GM19035 (cell line): ENCODE results near the gene SLC25A26.

ENCODE experiments used
- ATAC-seq: cut with Tn5 transposase; IDR thresholded peaks from one replicate; pipeline ENCODE4 v1.9.1; 2021; ENCODE audit not compliant: unreplicated experiment

The SLC25A26 gene, protein sequence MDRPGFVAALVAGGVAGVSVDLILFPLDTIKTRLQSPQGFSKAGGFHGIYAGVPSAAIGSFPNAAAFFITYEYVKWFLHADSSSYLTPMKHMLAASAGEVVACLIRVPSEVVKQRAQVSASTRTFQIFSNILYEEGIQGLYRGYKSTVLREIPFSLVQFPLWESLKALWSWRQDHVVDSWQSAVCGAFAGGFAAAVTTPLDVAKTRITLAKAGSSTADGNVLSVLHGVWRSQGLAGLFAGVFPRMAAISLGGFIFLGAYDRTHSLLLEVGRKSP

DNA sequence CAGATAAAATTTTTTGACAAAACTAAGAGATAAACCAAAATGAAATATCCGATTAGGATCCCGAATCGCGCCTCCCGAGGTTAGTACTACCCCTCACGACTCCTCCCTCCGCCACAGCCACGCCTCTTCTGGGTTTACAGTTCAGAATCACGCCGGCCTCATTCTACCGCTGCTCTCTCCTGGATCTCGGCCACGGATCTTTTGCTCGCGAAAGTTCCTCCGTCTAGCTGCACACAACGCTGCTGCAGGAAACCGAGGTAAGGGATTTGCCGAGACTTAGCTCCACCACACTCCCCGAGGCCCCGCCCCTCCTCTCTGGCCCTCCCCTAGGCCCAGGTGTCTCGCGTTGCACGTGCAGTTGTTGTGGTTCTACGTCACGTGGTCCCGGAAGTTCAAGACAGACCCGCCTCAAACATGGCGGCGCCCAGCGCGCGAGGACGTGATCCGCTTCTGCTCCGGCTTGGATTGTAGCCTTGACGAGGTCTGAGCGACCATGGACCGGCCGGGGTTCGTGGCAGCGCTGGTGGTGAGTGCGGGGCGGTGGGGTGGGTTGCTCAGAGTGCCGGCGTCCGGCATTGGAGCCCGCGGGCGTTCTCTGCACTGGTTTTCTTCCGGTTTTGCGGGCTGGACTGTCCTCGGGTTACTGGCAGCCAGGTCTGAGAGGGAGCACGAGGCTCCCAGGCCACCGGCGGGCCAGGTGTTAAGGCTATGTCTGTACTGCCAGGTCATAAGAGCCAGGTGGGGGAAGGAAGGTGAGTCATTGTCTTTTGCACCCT is at the start of gene SLC25A26:
Gene SLC25A26, plus strand, starts transcription at position 400 of the 776 bp plus-strand sequence. Its CDS starts 94 bp downstream, at position 494.
- peak; percentile 99 for ATAC-seq

DNA sequence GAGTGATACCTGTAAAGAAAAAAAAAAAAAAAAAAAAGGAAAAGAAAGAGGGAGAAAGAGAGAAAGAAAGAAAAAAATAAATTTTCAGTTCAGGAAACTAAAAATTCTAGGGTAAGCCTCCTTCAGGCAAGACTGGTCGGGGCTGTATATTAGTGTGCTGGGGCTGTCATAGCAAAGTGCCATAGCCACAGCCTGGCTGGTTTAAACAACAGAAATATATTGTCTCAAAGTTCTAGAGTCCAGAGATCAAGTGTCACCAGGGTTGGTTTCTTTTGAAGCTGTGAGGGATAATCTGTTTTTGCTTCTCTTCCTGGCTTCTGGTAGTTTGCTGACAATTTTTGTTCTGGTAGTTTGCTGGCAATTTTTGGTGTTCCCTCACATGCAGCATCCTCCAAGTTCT is 48.4 kb upstream of the SLC25A26 start:
- ATAC-seq, result no peak

DNA sequence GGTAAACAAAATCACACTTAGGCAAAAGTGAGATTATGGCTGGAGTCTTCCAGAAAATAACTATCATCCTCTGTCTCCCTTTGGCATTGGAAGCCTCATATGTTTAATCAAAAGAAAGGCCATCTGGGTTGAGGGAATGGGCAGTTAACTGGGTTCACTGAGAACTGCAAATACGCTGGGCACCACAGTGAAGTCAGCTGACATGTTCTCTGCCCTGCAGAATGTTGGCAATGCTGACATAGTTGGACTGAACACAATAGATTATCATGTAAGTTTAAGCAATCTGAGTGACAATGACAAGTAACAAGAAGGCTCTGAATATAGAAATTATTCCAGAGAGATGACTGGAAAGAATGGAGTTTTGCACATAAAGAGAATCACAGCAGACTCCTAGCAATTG is 43.8 kb upstream of the SLC25A26 start:
- ATAC-seq, result no peak

DNA sequence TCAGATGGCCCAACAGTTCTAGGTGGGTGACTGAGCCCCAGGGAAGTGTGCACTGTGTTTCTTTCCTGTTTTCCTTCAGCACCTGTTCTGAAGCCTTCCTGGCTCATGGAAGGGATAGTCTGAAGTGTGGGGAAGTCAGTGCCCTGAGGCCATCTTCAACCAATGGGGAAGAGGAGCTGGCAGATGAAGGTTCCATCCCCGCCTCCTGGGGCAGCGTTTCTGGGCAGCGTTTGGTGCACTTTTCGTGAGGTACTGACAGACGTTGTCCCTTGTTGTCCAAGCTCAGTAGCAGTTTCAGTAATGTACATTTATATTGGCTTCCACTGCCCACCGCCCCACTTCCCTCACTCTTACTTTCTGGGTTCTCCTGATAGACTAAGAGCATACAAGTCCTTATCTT is 42.6 kb upstream of the SLC25A26 start:
- no peak for ATAC-seq

DNA sequence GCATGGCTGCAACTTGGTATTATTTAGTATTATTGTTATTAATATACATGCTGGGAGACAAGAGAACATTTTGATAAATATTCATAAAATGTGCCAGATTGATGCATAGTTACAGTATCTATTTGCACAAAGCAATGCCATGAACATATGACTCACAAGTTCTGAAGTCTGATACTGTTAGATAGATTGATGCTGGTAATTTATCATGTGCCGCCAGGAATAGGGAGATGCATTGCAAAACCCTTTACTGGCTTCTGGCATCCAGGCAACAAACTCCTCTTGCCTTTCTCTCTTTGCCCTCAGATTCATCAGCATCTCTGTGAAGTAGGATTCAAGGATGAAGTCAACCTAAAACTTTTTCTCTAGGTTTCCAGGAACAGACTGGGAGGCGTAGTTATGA is 41.0 kb upstream of the SLC25A26 start:
- ATAC-seq, result no peak

DNA sequence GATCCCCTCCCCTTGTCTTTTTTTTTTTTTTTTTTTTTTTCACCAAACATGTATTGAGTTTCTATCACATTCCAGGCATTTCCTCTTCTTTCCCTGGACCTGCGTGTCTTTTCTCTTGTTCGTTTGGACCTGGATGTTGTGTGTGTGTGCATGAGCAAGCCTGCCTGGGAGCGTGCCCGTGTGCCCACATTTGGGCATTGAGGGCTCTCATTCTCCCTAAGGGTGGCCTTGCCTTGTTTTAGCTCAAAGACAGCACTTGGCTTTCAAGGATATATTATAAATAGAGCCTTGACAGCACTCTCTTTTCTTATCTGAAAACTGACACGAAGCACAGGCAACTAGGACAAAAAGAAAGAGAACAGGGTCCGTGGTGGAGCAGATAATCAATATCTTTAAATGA is 39.0 kb upstream of the SLC25A26 start:
- no peak for ATAC-seq

DNA sequence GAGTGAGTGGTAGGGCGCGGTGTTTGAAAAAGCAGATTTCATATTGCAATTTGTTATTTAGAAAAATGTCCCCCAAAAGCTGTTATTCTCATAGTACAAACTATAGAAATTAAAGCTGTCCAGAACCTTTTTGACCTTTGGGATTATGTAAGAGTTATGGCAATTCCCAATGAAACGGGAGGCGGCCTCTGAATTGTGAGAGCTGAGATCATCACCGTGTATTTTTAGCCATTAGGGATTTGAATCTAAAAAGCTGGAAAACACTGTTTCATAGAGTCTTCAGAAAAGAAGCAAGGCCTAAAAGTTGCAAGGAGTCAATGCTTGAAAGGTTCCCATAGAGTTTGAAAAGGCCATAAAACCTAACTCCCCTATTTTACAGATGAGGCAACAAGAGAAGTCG is 38.6 kb upstream of the SLC25A26 start:
- ATAC-seq, result no peak

DNA sequence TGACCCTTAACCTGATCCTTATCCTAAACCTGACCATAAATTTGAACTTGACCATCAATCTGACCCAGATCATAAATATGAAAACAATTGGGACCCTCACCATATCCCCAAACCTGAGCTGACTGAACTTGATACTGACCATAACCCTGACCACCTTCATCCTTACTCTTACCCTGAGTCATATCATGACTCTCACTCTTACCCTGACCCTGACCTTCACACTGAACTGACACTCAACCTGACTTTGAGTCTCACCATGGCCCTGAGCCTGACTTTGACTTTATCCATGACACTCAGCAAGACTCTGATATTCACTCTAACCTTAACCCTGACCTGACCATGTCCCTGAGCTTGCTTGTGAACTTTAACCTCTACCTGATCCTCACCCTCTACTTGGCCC is 34.3 kb upstream of the SLC25A26 start:
- ATAC-seq, result no peak

DNA sequence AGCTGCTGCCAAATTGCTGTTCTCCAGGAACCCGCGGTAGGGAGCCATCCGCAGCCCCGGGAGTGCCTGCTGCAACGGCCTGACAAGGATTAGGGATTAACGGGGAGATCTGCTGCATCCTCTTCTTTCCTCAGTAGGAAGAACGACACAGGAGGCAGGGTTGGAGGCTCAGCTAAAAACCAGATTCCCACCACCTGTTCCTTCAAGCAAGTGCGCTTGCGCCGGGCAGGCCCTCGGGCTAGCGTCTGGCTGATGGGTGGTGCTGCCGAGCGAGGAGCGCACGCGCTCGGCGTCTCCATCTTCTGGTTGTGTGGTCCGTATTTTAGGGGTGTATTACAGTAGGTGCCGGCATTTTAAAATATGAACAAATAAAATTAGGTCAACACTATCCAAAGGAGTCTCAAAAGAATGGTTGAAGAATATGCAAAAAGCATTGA is 25.4 kb upstream of the SLC25A26 start:
- no peak for ATAC-seq

DNA sequence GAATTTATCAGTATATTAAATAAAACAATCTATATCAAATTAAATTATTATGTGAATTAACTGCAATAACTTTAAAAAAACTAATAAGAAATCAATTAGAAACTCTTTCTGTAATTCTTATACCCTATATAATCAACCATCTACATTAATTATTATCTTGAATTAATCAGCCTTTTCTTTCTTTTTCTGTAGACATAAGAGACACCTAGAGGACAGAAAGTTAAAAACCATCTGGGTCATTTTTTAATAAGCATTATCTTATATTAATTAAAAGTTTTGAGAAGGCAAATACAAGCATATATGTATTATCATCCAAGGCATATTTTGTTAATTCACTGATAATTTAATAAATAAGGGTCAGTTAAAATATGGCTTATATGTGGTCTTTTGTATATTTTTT is 24.2 kb upstream of the SLC25A26 start:
- no peak for ATAC-seq

DNA sequence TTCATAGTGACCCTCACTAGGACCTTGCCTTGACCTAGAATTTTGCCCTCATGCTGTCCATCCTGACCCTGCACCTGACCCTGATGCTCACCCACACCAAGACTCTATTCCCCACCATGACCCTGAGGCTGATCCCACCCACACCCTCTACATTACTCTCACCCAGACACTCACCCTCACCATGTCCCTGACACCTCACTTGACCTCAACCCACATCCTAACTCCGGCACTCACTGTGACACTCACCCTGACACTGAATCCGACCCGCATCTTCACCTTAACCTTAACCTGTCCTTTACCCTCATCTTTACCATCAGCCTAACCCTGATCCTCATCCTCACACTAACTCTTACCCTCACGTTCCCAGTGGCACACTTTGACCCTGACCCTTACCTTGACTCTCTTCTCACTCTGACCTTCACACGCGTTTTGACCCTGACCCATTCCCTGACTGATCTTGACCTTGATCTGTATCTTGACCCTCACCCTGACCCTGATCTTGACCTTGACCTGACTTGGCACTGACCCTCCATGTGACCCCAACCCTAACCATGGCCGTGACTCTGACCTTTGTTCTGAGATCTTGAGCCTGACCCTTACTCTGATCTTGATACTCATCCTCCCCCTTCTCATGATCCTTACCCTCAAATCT is 22.2 kb upstream of the SLC25A26 start:
- no peak for ATAC-seq

DNA sequence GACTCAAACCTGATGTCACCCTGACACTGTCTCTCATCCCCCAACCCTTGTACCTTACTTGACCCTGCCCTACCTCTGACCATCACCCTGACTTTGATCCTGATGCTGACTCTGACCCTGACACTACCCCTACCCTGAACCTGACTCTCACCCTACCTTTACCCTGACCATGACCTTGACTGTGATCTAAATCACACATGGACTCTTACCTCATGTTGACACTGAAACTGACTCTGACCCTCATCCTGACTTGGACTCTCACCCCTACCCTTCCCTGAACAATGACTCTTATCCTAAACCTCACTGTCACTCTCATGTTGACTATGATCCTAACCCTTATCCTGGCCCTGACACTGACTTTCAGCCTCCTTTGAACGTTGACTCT is 21.7 kb upstream of the SLC25A26 start:
- ATAC-seq, result no peak

DNA sequence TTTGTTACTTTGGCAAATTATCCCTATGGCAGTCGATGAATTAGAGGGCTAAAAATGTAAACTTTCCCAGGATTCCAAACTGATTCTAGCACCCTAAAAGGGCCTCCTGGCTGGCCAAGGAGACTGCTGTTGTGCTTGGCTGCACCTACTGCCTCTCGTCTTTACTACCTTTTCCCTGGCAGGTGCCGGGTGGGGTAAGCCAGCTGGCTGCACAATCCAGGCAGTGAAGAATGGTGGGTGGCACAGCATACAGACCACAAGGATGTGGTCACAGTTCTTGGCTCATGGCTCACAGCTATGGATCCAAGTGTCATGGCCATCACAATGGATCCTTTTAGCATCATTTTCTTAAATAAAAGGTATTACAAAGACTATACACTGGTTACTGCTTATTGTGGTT is 20.7 kb upstream of the SLC25A26 start:
- ATAC-seq, result no peak

DNA sequence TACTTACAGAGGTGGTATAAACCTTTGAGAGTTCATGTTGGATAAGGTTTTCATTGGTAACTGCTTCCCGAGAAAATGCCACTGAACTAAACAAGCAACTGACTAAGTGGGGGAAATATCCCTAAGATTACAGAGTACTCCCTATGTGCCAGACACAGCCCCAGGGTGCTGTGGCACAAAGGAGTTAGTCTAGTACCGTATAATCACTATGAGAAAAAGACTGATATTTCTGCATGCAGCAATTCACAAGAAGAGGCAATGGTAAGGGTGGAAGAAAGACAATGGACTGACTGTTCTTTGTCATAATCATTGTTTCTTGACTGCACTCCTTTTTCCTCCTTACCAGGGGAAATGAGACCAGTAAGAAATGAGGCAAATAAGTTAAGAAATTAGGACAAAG is 20.0 kb upstream of the SLC25A26 start:
- no peak for ATAC-seq

DNA sequence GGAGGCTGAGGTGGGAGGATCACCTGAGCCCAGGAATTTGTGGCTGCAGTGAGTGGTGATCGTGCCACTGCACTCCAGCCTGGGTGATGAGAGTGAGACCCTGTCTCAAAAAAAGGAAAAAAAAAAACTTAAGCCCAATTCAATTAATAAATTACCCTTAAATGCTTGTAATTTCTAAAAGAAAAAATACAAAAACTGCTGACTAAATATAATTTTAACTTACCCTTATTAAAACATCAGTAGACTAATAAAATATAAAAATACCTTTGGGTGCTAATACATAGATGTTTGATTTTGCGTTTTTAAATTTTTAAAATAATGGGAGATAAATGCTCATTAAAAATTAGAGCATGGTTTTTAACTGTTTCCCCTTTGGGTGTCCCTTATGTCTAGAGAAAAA is 17.5 kb upstream of the SLC25A26 start:
- no peak for ATAC-seq

DNA sequence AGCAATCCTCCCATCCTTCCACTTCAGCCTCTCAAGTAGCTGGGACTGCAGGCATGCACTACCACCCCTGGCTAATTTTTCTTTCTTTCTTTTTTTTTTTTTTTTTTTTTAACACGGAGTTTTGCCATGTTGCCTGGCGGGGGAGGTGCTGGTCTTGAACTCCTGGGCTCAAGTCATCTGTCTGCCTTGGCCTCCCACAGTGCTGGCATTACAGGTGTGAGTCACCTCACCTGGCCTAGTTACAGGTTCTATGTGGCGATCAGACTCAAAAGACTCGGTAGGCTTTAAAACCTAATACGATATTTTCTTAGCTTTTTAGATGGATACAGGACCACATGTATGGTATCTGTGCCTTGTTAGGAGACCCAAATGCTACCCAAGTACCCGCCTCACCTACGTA is 14.0 kb upstream of the SLC25A26 start:
- no peak for ATAC-seq

DNA sequence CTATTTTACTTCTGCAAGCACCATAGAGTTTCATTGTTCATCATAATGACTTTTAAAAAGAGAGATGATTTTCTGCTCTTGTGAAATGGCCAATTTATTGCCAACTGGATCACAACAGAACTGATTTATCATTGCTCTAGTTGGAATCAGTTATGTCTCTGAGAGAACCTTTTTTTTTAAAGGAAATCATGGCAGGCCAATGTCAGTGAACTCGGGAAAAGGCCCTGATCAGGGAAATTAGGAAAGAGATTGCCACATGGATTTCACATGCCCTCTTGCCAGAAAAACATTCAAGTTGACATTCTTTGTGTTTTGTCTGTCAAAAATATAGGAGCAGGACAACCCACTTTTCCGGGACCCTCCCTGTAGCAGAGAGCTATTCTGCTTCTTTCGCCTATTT is 12.6 kb upstream of the SLC25A26 start:
- no peak for ATAC-seq

DNA sequence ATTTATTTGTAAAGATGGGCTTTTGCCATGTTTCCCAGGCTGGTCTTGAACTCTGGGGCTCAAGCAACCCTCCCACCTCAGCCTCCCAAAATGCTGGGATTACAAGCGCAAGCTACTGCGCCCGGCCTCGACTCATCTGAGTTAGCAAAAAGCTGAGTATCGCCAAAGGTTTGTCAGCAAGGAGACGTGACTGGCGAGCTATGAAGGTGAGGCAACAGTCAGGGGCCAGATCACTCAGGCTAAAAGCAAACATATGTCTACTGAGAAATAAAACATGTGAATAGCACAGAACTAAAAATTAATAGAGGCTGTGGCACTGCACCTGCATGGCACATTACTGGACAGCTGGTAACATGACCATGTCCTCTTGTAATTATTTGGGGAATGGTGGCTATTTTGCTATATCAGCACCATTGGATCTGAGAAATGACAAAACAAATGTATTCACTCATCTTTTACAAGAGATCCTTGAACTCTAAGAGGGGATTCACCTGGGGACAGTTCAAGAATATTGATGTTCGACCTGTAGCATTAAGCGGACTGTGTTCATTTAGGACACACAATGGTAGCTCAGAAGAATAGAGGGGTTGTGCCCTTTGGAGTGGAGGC is 10.0 kb upstream of the SLC25A26 start:
- no peak for ATAC-seq

DNA sequence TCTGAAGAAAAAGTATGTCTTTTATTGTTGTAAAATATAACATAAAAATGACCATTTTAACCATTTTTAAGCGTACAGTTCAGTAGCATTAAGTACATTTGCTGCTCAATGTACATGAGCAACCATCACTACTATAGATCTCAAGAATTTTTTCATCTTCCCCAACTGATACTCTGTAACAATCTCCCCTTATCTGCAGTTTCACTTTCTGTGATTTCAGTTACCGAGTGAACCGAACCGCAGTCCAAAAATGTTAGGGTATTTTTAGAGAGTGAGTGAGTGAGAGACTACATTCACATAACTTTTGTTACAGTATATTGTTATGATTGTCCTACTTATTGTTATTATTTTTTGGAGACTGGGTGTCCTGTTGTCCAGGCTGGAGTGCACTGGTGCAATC is 9.0 kb upstream of the SLC25A26 start:
- ATAC-seq, result peak; percentile 69

DNA sequence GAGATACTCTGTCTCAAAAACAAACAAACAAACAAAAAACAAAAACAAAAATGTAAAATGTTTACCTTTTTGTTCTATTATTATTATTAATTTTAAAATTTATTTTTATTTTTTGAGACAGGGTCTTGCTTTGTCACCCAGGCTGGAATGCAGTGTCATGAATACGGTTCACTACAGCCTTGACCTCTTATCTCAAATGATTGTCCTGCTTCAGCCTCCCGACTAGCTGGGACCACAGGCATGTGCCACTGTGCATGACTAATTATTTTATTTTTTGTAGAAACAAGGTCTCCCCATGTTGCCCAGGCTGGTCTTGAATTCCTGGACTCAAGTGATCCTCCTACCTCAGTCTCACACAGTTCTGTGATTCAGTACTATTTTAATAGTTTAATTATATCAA is 5.7 kb upstream of the SLC25A26 start:
- ATAC-seq, result no peak

DNA sequence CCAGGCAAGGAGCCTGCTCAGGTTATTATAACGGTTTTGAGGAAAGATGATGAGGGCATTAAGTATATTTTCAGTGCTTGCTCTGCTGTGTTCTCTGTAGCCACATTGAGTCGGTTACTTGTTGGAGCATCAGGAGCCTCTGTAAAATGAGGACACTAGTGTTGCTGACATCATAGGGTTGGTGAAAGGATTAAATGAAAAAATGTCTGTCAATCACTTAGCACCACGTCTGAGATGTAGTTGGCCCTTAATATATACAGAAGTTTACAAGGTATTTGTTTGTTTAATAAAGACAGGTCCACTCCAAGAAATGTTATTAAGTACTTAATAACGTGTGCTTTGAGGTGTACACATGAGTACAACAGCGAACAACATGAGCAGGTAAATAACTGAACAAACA is 735 bp upstream of the SLC25A26 start:
- no peak for ATAC-seq

DNA sequence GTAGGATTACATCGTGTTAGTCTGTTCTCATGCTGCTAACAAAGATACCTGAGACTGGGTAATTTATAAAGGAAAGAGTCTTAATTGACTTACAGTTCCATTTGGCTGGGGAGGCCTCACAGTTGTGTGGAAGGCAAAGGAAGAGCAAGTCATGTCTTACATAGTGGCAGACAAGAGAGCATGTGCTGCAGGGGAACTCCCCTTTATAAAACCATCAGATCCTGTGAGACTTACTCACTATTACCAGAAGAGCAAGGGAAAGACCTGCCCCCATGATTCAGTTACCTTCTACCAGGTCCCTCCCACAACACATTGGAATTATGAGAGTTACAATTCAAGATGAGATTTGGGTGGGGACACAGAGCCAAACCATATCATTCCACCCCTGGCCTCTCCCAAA is 3.4 kb downstream of the SLC25A26 start:
- ATAC-seq, result no peak
